Neural progenitor cell (in vitro differentiated cells): Measurements from ENCODE around the gene FCGBP.

Experiments used
- CTCF ChIP-seq: fragments of 200-600 bp; sonication (generic); IDR thresholded peaks from 2 replicates; pipeline ENCODE4 v1.5.1; 2017; ENCODE audit warnings: antibody characterized with exemption, mild to moderate bottlenecking
- EZH2 ChIP-seq: fragments of 200-600 bp; sonication (generic); IDR thresholded peaks from 2 replicates; pipeline ENCODE4 v1.6.1; 2017; ENCODE audit warnings: antibody characterized with exemption, mild to moderate bottlenecking, moderate library complexity

- TF ChIP-seq CTCF = no peak
- no peak for TF ChIP-seq EZH2
Observed at GRCh38 chr19:39983695-39984300, 49.4 kb upstream of the FCGBP start.
